ENCODE data around the gene FAM13A.

FAM13A gene

GRCh38 chr4:88761861-88762523 lies 295.0 kb downstream of the FAM13A start:
- no peak for DNase-seq

GRCh38 chr4:88761342-88761741 lies 295.6 kb downstream of the FAM13A start:
- DNase-seq, result no peak

- DNase-seq, result no peak
Observed at GRCh38 chr4:88759895-88760290, 297.1 kb downstream of the FAM13A start.

- DNase-seq, result no peak
Observed at GRCh38 chr4:88759039-88759894, 297.7 kb downstream of the FAM13A start.

- no peak for DNase-seq
Observed at GRCh38 chr4:88758264-88758663, 298.7 kb downstream of the FAM13A start.

GRCh38 chr4:88757776-88758175 lies 299.2 kb downstream of the FAM13A start:
- DNase-seq, result no peak

GRCh38 chr4:88757067-88757466 lies 299.9 kb downstream of the FAM13A start:
- no peak for DNase-seq

GRCh38 chr4:88756149-88756548 lies 300.8 kb downstream of the FAM13A start:
- DNase-seq, result no peak

GRCh38 chr4:88755454-88755853 lies 301.5 kb downstream of the FAM13A start:
- no peak for DNase-seq

- no peak for DNase-seq
Observed at GRCh38 chr4:88754796-88755195, 302.2 kb downstream of the FAM13A start.

GRCh38 chr4:88753658-88754571 lies 303.1 kb downstream of the FAM13A start:
- DNase-seq, result no peak

- DNase-seq, result no peak
Observed at GRCh38 chr4:88752754-88753153, 304.2 kb downstream of the FAM13A start.

- DNase-seq, result no peak
Observed at GRCh38 chr4:88752076-88752463, 304.9 kb downstream of the FAM13A start.

GRCh38 chr4:88751258-88752075 lies 305.5 kb downstream of the FAM13A start:
- DNase-seq, result no peak

- DNase-seq, result no peak
Observed at GRCh38 chr4:88750369-88750768, 306.6 kb downstream of the FAM13A start.

- DNase-seq, result no peak
Observed at GRCh38 chr4:88747351-88747750, 309.6 kb downstream of the FAM13A start.

GRCh38 chr4:88746206-88746605 lies 310.8 kb downstream of the FAM13A start:
- DNase-seq, result no peak

- no peak for DNase-seq
Observed at GRCh38 chr4:88745581-88746163, 311.3 kb downstream of the FAM13A start.

- DNase-seq, result no peak
Observed at GRCh38 chr4:88745175-88745574, 311.8 kb downstream of the FAM13A start.

- no peak for DNase-seq
Observed at GRCh38 chr4:88744609-88745008, 312.4 kb downstream of the FAM13A start.

- no peak for DNase-seq
Observed at GRCh38 chr4:88743696-88744095, 313.3 kb downstream of the FAM13A start.

GRCh38 chr4:88742561-88742960 lies 314.4 kb downstream of the FAM13A start:
- no peak for DNase-seq

All from activated CD8-positive, alpha-beta memory T cell treated with anti-CD3 and anti-CD28 coated beads for 24 hours (primary cell).